ENCODE data around the gene RBM17. TPM values are rescaled to one million over a fixed set of nuclear protein-coding genes. Genes with fewer than 3 reads are reported as not detected.
"Not testable (repeated sequence)": the region's sequence is repeated elsewhere in the genome, so short reads cannot be mapped to it uniquely, and the experiment has no call there.

Gene RBM17, protein sequence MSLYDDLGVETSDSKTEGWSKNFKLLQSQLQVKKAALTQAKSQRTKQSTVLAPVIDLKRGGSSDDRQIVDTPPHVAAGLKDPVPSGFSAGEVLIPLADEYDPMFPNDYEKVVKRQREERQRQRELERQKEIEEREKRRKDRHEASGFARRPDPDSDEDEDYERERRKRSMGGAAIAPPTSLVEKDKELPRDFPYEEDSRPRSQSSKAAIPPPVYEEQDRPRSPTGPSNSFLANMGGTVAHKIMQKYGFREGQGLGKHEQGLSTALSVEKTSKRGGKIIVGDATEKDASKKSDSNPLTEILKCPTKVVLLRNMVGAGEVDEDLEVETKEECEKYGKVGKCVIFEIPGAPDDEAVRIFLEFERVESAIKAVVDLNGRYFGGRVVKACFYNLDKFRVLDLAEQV
- 90.3 TPM for polyA plus RNA-seq (2013, experiment 1 of 2)
- 83.3 TPM for polyA plus RNA-seq (2013, experiment 2 of 2)

DNA sequence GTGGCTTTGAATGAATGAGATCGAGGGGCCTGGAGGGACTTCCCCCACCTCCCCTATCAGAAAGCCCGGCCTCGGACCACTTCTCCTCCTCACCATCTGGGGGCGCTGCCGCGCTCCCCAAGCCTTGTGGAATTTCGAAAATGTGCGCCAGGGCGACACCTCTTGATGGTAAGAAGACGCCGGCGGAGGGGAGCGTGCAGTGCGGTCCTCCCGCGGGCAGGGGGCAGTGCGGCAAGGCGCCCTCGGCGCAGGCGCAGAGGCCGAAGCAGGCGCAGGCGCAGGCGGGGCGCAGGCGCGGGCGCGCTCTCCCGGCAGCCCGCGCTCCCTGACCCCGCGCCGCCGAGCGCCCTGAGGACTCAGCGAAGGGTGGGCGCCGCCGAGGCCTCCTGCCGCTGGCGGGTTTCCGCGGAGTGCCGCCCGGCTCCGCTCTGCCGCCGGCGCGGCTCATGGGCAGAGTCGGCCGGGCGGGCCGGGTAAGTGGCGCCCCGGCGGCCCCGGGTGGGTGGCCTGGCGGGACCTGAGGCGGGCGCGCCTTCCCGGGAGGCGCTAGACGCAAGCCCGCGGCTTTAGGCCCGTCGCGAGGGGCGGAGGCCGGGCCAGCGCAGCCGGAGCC is at the start of gene RBM17:
Gene RBM17 (plus strand): TSS at position 314 of the 613 bp plus-strand sequence. CDS start 8,032 bp downstream, outside the sequence.
- WGBS, result under 1% methylated on average over 76 of the region's 77 CpGs
- peak within 1 kb of the TSS; percentile 99 for H3K4me3 ChIP-seq (ENCODE audit: low read length)
- peak within 1 kb of the TSS; percentile 68 for H3K27ac ChIP-seq (ENCODE audit: low read depth, low read length)
- no peaks in the 10 kb centered on the region for H3K27me3 ChIP-seq (ENCODE audit: insufficient read depth, low read length)
- H3K9ac ChIP-seq (ENCODE audit: low read depth, low read length), result peak within 1 kb of the TSS; percentile 95
- no peaks in the 10 kb centered on the region for H3K36me3 ChIP-seq (ENCODE audit: insufficient read depth, low read length)
- H3K4me1 ChIP-seq (ENCODE audit: insufficient read depth, low read length), result peaks cover 24% of the 10 kb centered on the region
- H3K9me3 ChIP-seq (ENCODE audit: insufficient read depth, low read depth, low read length), result no peaks in the 10 kb centered on the region

DNA sequence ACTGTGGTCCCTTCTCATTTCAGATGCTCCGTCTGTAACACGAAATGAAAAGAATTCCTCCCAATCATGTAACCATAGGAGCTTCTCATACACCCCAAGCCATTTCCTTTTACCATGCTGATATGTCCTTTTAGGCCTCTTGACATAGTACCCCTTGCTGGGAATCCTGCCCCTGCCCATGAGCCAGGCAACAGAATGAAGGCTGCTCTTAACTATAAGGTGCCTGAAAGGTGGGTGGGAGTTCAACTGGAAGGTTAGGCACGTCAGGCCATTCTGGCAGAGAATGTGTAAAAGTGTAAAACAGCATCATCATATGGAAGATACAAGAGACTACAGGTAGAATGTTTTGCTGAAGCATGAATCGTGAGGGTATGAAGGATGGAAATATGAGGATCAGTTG is 49.1 kb upstream of the RBM17 start:
- no peak overlapping the region for H3K27ac ChIP-seq (ENCODE audit: low read depth, low read length)
- no peaks in the 10 kb centered on the region for H3K27me3 ChIP-seq (ENCODE audit: insufficient read depth, low read length)
- no peaks in the 10 kb centered on the region for H3K4me1 ChIP-seq (ENCODE audit: insufficient read depth, low read length)
- H3K36me3 ChIP-seq (ENCODE audit: insufficient read depth, low read length), result no peaks in the 10 kb centered on the region
- no peak overlapping the region for H3K4me3 ChIP-seq (ENCODE audit: low read length)
- 92% methylated on average over 4 of the region's 4 CpGs for WGBS
- no peaks in the 10 kb centered on the region for H3K9me3 ChIP-seq (ENCODE audit: insufficient read depth, low read depth, low read length)
- H3K9ac ChIP-seq (ENCODE audit: low read depth, low read length), result no peak overlapping the region

DNA sequence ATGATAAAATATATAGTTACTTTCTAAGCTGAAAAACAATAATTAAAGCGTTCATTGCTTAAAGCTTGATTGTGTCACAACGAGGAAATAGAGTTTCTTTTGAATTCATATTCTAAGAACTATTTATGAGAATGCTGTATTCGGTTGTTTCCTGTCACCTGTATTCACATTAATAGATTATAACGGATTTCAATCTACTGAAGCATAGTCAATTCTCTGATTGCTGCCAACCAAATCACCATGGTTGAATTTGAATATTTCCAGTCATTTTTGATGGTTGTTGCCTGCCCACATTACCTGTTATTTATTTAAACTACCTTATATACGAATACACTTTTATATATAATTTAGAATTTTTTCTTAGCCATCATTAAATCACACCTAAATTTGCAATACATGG is 48.6 kb upstream of the RBM17 start:
- no peaks in the 10 kb centered on the region for H3K4me1 ChIP-seq (ENCODE audit: insufficient read depth, low read length)
- H3K27me3 ChIP-seq (ENCODE audit: insufficient read depth, low read length), result no peaks in the 10 kb centered on the region
- WGBS, result 93% methylated on average over 5 of the region's 5 CpGs
- H3K36me3 ChIP-seq (ENCODE audit: insufficient read depth, low read length), result no peaks in the 10 kb centered on the region
- H3K27ac ChIP-seq (ENCODE audit: low read depth, low read length), result no peak overlapping the region
- no peak overlapping the region for H3K4me3 ChIP-seq (ENCODE audit: low read length)
- H3K9ac ChIP-seq (ENCODE audit: low read depth, low read length), result no peak overlapping the region
- no peaks in the 10 kb centered on the region for H3K9me3 ChIP-seq (ENCODE audit: insufficient read depth, low read depth, low read length)

DNA sequence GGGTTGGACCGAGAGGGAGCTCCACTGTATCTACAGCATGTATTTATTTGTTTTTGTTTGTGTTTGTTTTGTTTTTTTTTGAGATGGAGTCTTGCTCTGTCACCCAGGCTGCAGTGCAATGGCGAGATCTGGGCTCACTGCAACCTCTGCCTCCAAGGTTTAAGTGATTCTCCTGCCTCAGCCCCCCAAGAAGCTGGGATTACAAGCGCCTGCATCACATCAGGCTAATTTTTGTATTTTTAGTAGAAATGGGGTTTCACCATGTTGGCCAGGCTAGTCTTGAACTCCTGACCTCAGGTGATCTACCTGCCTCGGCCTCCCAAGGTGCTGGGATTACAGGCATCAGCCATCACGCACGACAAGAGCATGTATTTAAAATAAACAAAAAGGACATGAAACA is 45.5 kb upstream of the RBM17 start:
- not testable (repeated sequence) for H3K27ac ChIP-seq (ENCODE audit: low read depth, low read length)
- WGBS, result 87% methylated on average over 6 of the region's 6 CpGs

DNA sequence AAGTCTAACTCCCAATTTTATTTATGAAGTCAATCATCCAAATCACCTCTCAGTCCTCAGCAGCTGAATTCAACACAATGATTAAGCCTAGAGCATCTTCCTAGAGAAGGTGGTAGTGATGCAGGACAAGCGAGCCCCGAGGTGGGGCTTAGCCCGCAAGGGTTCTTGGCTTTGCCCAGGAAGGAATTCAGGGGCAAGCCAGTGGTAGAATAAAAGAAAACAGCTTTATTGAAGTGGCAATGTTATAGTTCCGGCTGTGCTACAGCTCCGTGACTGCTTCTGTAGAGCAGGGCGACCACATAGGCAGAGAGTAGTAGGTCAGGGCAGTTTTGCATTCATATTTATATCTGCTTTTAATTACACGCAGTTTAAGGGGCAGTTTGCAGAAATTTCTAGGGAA is 44.8 kb upstream of the RBM17 start:
- Histone ChIP-seq H3K4me1 (ENCODE audit: insufficient read depth, low read length) (no peaks in the 10 kb centered on the region), H3K36me3 (ENCODE audit: insufficient read depth, low read length) (no peaks in the 10 kb centered on the region), H3K9me3 (ENCODE audit: insufficient read depth, low read depth, low read length) (no peaks in the 10 kb centered on the region), H3K27me3 (ENCODE audit: insufficient read depth, low read length) (no peaks in the 10 kb centered on the region), H3K4me3 (ENCODE audit: low read length) (no peak overlapping the region), H3K27ac (ENCODE audit: low read depth, low read length) (no peak overlapping the region), H3K9ac (ENCODE audit: low read depth, low read length) (no peak overlapping the region)
- WGBS, result 79% methylated on average over 7 of the region's 7 CpGs

More for the DNA sequence above, 45.5 kb upstream of the RBM17 start:
- not testable (repeated sequence) for H3K4me3 ChIP-seq (ENCODE audit: low read length); H3K4me1 ChIP-seq (ENCODE audit: insufficient read depth, low read length); H3K9ac ChIP-seq (ENCODE audit: low read depth, low read length); H3K27me3 ChIP-seq (ENCODE audit: insufficient read depth, low read length); H3K9me3 ChIP-seq (ENCODE audit: insufficient read depth, low read depth, low read length); H3K36me3 ChIP-seq (ENCODE audit: insufficient read depth, low read length)

DNA sequence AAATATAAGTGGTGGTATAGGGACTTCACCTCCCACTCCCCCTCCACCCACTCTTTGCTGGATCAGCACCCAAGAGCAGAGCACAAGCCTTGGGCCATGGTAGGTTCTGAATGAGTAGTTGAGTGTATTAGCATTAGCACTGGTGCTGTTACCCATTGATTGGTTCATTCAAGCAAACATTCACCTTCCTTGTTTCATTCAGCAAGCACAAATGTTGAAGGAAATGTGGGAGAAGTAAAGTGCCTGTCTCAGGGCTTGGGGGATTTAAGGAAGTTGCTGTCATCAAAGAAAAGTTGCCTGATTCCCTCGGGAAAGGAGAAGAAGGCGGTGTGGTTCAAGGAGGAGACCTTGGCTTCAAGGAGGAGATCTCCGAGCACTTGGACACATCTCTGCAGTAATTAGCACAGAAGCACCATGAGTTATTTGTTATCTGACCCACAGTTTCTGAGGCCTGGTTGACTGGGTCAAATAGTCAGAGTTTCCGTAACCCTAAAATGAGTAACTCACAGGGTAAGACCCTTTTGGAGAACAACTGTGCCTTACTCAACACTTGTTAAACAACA is 44.0 kb upstream of the RBM17 start:
- Histone ChIP-seq H3K36me3 (ENCODE audit: insufficient read depth, low read length) (no peaks in the 10 kb centered on the region), H3K9me3 (ENCODE audit: insufficient read depth, low read depth, low read length) (no peaks in the 10 kb centered on the region), H3K27ac (ENCODE audit: low read depth, low read length) (no peak overlapping the region), H3K4me3 (ENCODE audit: low read length) (no peak overlapping the region), H3K9ac (ENCODE audit: low read depth, low read length) (no peak overlapping the region), H3K27me3 (ENCODE audit: insufficient read depth, low read length) (no peaks in the 10 kb centered on the region), H3K4me1 (ENCODE audit: insufficient read depth, low read length) (no peaks in the 10 kb centered on the region)
- WGBS, result 93% methylated on average over 4 of the region's 4 CpGs

DNA sequence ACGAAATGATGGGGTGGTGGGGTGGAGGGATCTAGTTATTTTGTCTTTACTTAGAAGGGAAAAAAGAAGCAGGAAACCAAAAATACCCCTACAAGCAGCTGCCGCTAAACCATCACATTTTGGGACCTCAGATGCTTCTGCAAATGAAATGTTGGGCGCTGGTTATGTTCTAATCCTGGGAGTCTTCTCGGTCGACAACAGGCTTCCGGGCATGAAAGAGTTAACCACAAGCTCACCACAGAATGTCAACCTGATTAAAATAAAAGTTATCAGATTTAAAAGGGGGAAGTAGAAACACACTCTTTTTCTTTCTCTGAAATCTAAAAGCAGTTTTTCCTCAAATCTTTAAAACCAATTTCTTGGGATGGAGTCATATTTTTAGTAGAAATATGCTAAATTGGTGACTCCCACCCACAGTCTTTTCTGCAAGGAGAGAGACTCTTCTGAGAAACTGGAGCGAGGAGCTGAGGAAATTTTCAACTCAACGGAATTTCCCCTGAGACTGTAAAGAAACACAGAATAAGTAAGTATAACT is 43.5 kb upstream of the RBM17 start:
- Histone ChIP-seq H3K4me3 (ENCODE audit: low read length) (no peak overlapping the region), H3K4me1 (ENCODE audit: insufficient read depth, low read length) (no peaks in the 10 kb centered on the region), H3K9me3 (ENCODE audit: insufficient read depth, low read depth, low read length) (no peaks in the 10 kb centered on the region), H3K9ac (ENCODE audit: low read depth, low read length) (no peak overlapping the region), H3K27me3 (ENCODE audit: insufficient read depth, low read length) (no peaks in the 10 kb centered on the region), H3K27ac (ENCODE audit: low read depth, low read length) (no peak overlapping the region), H3K36me3 (ENCODE audit: insufficient read depth, low read length) (no peaks in the 10 kb centered on the region)
- WGBS, result 87% methylated on average over 6 of the region's 8 CpGs

DNA sequence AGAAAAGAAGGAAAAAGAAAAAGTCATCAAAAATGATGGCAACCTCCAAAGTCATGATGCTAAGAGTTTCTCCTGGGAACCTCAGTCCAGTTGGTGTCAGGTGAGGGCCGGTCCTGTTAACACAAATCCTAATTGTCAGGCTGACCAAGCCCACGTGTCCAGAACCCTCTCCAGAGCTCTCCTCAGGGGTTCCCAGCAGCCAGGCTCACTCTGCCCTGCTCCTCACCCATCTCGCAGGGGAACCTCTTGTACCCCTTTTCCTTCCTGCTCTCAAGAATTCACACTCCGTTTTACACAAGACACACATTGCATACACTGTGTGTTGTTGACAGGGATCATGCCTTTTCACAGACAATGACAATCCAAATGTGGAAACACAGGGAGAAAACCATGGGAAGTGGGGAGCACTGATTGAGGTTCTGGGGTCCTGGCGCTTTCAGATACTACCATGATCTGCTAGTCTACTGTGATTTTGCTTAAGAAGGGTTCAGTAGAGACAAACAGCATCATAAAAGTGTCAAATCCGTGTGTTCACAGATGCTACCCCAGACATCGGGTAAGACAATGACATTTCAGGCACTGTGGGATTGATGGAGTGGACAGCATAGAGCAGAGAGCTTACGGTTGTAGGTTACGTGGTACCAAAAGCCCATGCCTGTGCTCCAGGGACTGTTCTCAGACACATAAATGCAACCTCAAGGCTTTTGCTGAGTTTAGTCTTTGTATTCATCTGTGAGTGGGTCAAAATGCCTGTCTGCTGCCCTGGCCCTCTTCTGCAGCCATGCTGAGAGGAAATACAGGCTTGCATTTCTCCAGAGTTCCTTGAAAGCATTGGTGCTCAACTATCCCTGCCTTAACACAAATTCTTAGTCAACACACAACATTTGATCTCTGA is 42.7 kb upstream of the RBM17 start:
- 86% methylated on average over 9 of the region's 9 CpGs for WGBS

DNA sequence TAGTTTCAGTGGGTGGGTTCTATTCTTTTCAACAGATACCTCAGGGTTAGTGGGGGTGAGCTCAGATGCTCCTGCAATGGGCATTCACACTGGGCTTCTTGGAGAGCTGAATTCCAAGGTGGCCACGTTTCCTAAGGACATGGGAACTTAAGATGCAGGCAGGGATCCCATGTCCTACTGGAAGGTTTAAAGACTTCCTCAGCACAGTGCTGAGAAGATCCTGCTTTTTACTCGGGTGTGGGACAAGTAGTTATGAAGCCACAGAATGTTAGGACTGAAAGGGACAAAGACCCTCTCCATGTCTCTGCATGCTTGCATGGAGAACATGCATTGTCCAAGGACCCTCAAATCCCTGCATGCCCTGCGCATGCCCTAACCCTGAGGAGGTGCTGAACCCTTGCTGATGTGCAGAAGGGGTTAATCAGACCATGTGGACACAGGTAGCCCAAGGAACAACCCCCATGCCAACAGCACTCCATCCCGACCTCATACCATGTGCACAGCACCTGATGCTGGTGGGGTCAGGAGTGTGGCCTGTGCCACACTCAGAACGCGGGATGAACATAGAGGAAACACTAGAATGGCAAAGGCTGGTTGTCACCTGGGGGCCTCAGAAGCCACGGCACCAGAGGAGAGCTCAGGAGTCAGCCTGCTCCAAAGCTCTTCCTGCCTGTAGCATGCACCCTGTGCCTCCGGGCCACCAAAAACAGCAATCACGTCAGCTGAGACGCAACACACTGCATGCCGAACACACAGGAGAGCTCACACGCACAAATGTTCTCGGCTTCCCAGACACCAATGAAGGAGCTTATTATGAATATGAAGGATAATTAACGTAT is 41.8 kb upstream of the RBM17 start:
- 92% methylated on average over 12 of the region's 14 CpGs for WGBS
- Histone ChIP-seq H3K27me3 (ENCODE audit: insufficient read depth, low read length) (no peaks in the 10 kb centered on the region), H3K9me3 (ENCODE audit: insufficient read depth, low read depth, low read length) (no peaks in the 10 kb centered on the region), H3K4me3 (ENCODE audit: low read length) (no peak overlapping the region), H3K27ac (ENCODE audit: low read depth, low read length) (no peak overlapping the region), H3K36me3 (ENCODE audit: insufficient read depth, low read length) (no peaks in the 10 kb centered on the region), H3K4me1 (ENCODE audit: insufficient read depth, low read length) (no peaks in the 10 kb centered on the region), H3K9ac (ENCODE audit: low read depth, low read length) (no peak overlapping the region)

More for the DNA sequence above, 42.7 kb upstream of the RBM17 start:
- H3K27me3 ChIP-seq (ENCODE audit: insufficient read depth, low read length), result no peaks in the 10 kb centered on the region
- no peak overlapping the region for H3K27ac ChIP-seq (ENCODE audit: low read depth, low read length)
- no peaks in the 10 kb centered on the region for H3K9me3 ChIP-seq (ENCODE audit: insufficient read depth, low read depth, low read length)
- H3K9ac ChIP-seq (ENCODE audit: low read depth, low read length), result no peak overlapping the region
- H3K4me3 ChIP-seq (ENCODE audit: low read length), result no peak overlapping the region
- H3K36me3 ChIP-seq (ENCODE audit: insufficient read depth, low read length), result no peaks in the 10 kb centered on the region
- H3K4me1 ChIP-seq (ENCODE audit: insufficient read depth, low read length), result no peaks in the 10 kb centered on the region

DNA sequence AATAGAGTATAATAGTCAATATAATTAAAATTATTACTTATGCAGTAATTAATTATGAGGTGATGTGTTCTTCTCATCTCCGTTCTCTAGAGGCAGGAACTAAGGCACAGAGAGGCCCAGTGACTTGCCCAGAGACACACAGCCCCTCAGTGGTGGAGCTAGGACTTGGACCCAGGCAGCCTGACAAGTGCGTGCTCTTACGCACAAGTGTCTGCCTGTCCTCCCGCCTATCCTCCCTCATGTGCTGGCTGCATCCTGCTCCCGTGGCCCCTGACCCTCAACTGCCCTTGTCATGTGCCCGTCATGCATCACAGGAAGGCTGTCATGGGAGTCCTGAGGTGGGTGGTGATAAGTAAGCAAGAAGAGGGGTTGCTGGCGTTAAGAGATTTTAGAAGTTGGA is 41.0 kb upstream of the RBM17 start:
- H3K36me3 ChIP-seq (ENCODE audit: insufficient read depth, low read length), result no peaks in the 10 kb centered on the region
- WGBS, result 96% methylated on average over 7 of the region's 7 CpGs
- no peaks in the 10 kb centered on the region for H3K27me3 ChIP-seq (ENCODE audit: insufficient read depth, low read length)
- no peak overlapping the region for H3K4me3 ChIP-seq (ENCODE audit: low read length)
- no peak overlapping the region for H3K27ac ChIP-seq (ENCODE audit: low read depth, low read length)
- H3K9me3 ChIP-seq (ENCODE audit: insufficient read depth, low read depth, low read length), result no peaks in the 10 kb centered on the region
- no peak overlapping the region for H3K9ac ChIP-seq (ENCODE audit: low read depth, low read length)
- no peaks in the 10 kb centered on the region for H3K4me1 ChIP-seq (ENCODE audit: insufficient read depth, low read length)
